GM23338 (cell line): Measurements from ENCODE around the gene HLCS. TPM values are rescaled to one million over a fixed set of nuclear protein-coding genes. Genes with fewer than 3 reads are reported as not detected.
A peak's percentile ranks its signal among the peaks of the same experiment; 100 is the strongest.

Source experiments
- ATAC-seq: fragments of 200-7000 bp; cut with Tn5 transposase; 3 replicates; pipeline ENCODE4 v1.9.1; 2020
- DNase-seq: peaks from one replicate; pipeline ENCODE4 v3.0.0-alpha.2; 2015; ENCODE audit warnings: low spot score
- H2AFZ ChIP-seq: fragments of 200-600 bp; sonication (generic); 2 replicates; pipeline ENCODE4 v1.8.0; 2016; ENCODE audit warnings: antibody characterized with exemption, mild to moderate bottlenecking, moderate library complexity
- H3F3A ChIP-seq: fragments of 200-600 bp; sonication (generic); replicated peaks from 2 replicates; pipeline ENCODE4 v1.8.0; 2017; ENCODE audit warnings: antibody characterized with exemption, mixed run types, low read depth
- H3K27ac ChIP-seq: fragments of 200-600 bp; sonication (generic); 2 replicates; pipeline ENCODE4 v1.6.1; 2016; ENCODE audit warnings: low read depth
- H3K27me3 ChIP-seq: fragments of 200-600 bp; sonication (generic); 2 replicates; pipeline ENCODE4 v1.8.0; 2016; ENCODE audit warnings: mild to moderate bottlenecking, mixed run types, moderate library complexity; ENCODE audit not compliant: insufficient read depth
- H3K36me3 ChIP-seq: fragments of 200-600 bp; sonication (generic); 2 replicates; pipeline ENCODE4 v1.8.0; 2016; ENCODE audit warnings: mild to moderate bottlenecking; ENCODE audit not compliant: insufficient read depth
- H3K4me1 ChIP-seq: fragments of 200-600 bp; sonication (generic); 2 replicates; pipeline ENCODE4 v1.8.0; 2016; ENCODE audit warnings: mild to moderate bottlenecking, moderate library complexity; ENCODE audit not compliant: insufficient read depth
- H3K4me2 ChIP-seq: fragments of 200-600 bp; sonication (generic); 2 replicates; pipeline ENCODE4 v1.7.1; 2017; ENCODE audit warnings: mixed run types
- H3K4me3 ChIP-seq: fragments of 200-600 bp; sonication (generic); 2 replicates; pipeline ENCODE4 v1.6.1; 2016; ENCODE audit warnings: mixed run types
- H3K79me2 ChIP-seq: fragments of 200-600 bp; sonication (generic); replicated peaks from 2 replicates; pipeline ENCODE4 v1.8.0; 2017; ENCODE audit warnings: mild to moderate bottlenecking; ENCODE audit not compliant: insufficient read depth
- H3K9me2 ChIP-seq: fragments of 200-600 bp; sonication (generic); 2 replicates; pipeline ENCODE4 v1.8.0; 2017; ENCODE audit not compliant: insufficient read depth
- H4K20me1 ChIP-seq: fragments of 200-600 bp; sonication (generic); replicated peaks from 2 replicates; pipeline ENCODE4 v1.8.0; 2017; ENCODE audit warnings: mild to moderate bottlenecking; ENCODE audit not compliant: insufficient read depth
- H3K27ac Mint-ChIP-seq: 2 replicates; pipeline ENCODE4 v1.8.0; 2020; ENCODE audit warnings: inconsistent platforms, mild to moderate bottlenecking, moderate library complexity, mixed read lengths
- H3K27me3 Mint-ChIP-seq: 3 replicates; pipeline ENCODE4 v1.8.0; 2022; ENCODE audit warnings: low read depth, mild to moderate bottlenecking, moderate library complexity, mixed read lengths, inconsistent platforms; ENCODE audit not compliant: insufficient read depth, poor library complexity
- H3K36me3 Mint-ChIP-seq: 3 replicates; pipeline ENCODE4 v1.8.0; 2021; ENCODE audit warnings: low read depth, mild to moderate bottlenecking, inconsistent platforms, moderate library complexity, mixed read lengths
- H3K4me1 Mint-ChIP-seq: 3 replicates; pipeline ENCODE4 v1.8.0; 2020; ENCODE audit warnings: mild to moderate bottlenecking, inconsistent platforms, mixed read lengths
- H3K4me3 Mint-ChIP-seq: 3 replicates; pipeline ENCODE4 v1.8.0; 2021; ENCODE audit warnings: moderate library complexity, mild to moderate bottlenecking, inconsistent platforms, mixed read lengths
- H3K9me3 Mint-ChIP-seq: 3 replicates; pipeline ENCODE4 v1.8.0; 2020; ENCODE audit warnings: moderate library complexity, mild to moderate bottlenecking, inconsistent platforms, mixed read lengths
- CREB1 ChIP-seq: fragments of 250-450 bp; sonication (Bioruptor Pico); IDR thresholded peaks from 2 replicates; pipeline ENCODE4 v1.5.0; 2020; ENCODE audit warnings: low read depth, mild to moderate bottlenecking, moderate library complexity
- CTCF ChIP-seq, 2 experiments: fragments of 200-600 bp in 1 of 2; sonication (generic) in 1 of 2; conservative IDR thresholded peaks; 2 replicates each; pipeline versions ENCODE4 v1.5.1 to v1.6.1; 2016 to 2017; ENCODE audit warnings: antibody characterized with exemption in 2 of 2, low read depth in 2 of 2, mild to moderate bottlenecking in 2 of 2, moderate library complexity in 1 of 2
- EZH2 ChIP-seq: fragments of 200-600 bp; sonication (generic); IDR thresholded peaks from one replicate; pipeline ENCODE4 v1.8.0; 2017; ENCODE audit warnings: antibody characterized with exemption, mild to moderate bottlenecking, low read depth; ENCODE audit not compliant: unreplicated experiment
- EZH2phosphoT487 ChIP-seq: fragments of 200-600 bp; sonication (generic); IDR thresholded peaks from one replicate; pipeline ENCODE4 v1.8.1; 2018; ENCODE audit warnings: antibody characterized with exemption; ENCODE audit not compliant: unreplicated experiment
- JUNB ChIP-seq: IDR thresholded peaks from one replicate; pipeline ENCODE4 v1.6.1; 2016; ENCODE audit warnings: antibody characterized with exemption; ENCODE audit not compliant: unreplicated experiment
- NANOG ChIP-seq: IDR thresholded peaks from 2 replicates; pipeline ENCODE4 v1.6.1; 2016; ENCODE audit warnings: antibody characterized with exemption, borderline replicate concordance
- POLR2AphosphoS5 ChIP-seq: IDR thresholded peaks from 2 replicates; pipeline ENCODE4 v1.6.1; 2016; ENCODE audit warnings: antibody characterized with exemption, low read depth
- REST ChIP-seq: IDR thresholded peaks from one replicate; pipeline ENCODE4 v1.6.1; 2018; ENCODE audit warnings: antibody characterized with exemption; ENCODE audit not compliant: unreplicated experiment
- STAT1 ChIP-seq: IDR thresholded peaks from one replicate; pipeline ENCODE4 v1.6.1; 2016; ENCODE audit warnings: antibody characterized with exemption; ENCODE audit not compliant: unreplicated experiment
- ZNF114 ChIP-seq: fragments of 250-450 bp; sonication (Bioruptor Pico); IDR thresholded peaks from 2 replicates; pipeline ENCODE4 v1.5.0; 2020; ENCODE audit warnings: mild to moderate bottlenecking, moderate library complexity
- ZNF331 ChIP-seq: fragments of 250-450 bp; sonication (Bioruptor Pico); IDR thresholded peaks from 2 replicates; pipeline ENCODE4 v1.5.0; 2020; ENCODE audit warnings: low read depth, mild to moderate bottlenecking, moderate library complexity
- ZNF462 ChIP-seq: fragments of 250-450 bp; sonication (Bioruptor Pico); IDR thresholded peaks from 2 replicates; pipeline ENCODE4 v1.5.0; 2020; ENCODE audit warnings: mild to moderate bottlenecking, moderate library complexity
- polyA plus RNA-seq: library from polyadenylated mRNA; unstranded; fragments of >200 nt; fragmentation: Nextera tagmentation; extraction: Ambion mirVana; gene quantifications from 2 replicates; pipeline ENCODE4 v1.2.1, GENCODE V29; 2016
- total RNA-seq: library from RNA; depleted of rRNA; stranded (reverse); fragments of >200 nt; shearing (Covaris generic); gene quantifications from 2 replicates; pipeline ENCODE4 v1.2.3, GENCODE V29; 2014
- TF ChIP-seq, protein P1 (sequence below): IDR thresholded peaks from 2 replicates; pipeline ENCODE4 v1.6.1; 2016; ENCODE audit warnings: antibody characterized with exemption

Gene HLCS
- total and polyA plus RNA-seq, 2 experiments from 2014 or later: 6.1 to 14.7 TPM

DNA sequence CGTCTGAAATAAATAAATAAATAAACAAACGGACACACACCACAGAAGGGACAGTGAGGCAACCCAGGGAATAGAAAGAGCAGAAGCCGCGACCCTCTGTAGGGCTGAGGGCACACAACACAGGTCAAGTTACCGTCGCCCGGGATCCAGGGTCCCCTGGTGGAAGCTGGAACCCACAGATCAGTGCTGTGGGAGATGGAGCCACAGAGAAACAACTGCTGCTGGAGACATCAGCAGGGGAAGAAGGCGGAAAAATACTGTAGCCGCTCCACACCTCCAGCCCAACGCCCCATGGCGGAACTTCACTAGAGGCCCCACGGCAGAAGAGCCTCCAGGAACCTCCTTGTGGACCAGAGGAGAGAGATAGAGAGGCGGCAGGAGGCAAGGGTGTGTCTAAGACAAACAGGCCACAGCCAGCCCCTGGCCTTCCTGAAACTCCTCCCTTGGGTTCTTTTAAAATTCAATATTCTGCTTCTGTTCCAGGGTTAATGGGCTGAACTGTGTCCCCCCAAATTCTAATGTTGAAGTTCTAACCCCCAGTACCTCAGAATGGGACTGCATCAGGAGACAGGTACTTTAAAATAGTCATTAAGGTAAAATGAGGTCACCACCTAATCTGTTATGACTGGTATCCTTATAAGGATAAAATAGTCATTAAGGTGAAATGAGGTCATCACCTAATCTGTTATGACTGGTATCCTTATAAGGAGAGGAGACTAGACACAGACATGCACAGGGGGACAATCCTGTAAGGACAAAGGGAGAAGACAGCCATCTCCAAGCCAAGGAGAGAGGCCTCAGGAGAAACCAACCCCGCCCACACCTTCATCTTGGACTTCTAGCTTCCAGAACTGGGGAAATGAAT is 7.7 kb upstream of the HLCS start:
- H3K9me2 ChIP-seq: no peaks in the 10 kb centered on the region
- Mint-ChIP-seq H3K27ac (no peak overlapping the region), H3K27me3 (peaks cover 5% of the 10 kb centered on the region), H3K36me3 (no peaks in the 10 kb centered on the region), H3K4me1 (peaks cover 12% of the 10 kb centered on the region), H3K4me3 (no peak overlapping the region), H3K9me3 (no peaks in the 10 kb centered on the region)
- TF ChIP-seq EZH2phosphoT487 (no peak), NANOG (no peak), CREB1 (no peak), ZNF331 (no peak), POLR2AphosphoS5 (no peak), JUNB (no peak), STAT1 (no peak), EZH2 (no peak), REST (no peak), ZNF462 (CRISPR knock-in tag) (no peak), ZNF114 (CRISPR knock-in tag) (no peak), CTCF (conservative IDR thresholded peaks at IDR 0.05; ENCODE audit: low read depth in 2 of 2) (no peak)
- TF ChIP-seq, protein P1, sequence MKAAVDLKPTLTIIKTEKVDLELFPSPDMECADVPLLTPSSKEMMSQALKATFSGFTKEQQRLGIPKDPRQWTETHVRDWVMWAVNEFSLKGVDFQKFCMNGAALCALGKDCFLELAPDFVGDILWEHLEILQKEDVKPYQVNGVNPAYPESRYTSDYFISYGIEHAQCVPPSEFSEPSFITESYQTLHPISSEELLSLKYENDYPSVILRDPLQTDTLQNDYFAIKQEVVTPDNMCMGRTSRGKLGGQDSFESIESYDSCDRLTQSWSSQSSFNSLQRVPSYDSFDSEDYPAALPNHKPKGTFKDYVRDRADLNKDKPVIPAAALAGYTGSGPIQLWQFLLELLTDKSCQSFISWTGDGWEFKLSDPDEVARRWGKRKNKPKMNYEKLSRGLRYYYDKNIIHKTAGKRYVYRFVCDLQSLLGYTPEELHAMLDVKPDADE: no peak
- no peaks in the 10 kb centered on the region for H4K20me1 ChIP-seq
- ATAC-seq: peak; percentile 19; the same call in 2 of the 3 replicates
- no peaks in the 10 kb centered on the region for H3F3A ChIP-seq
- H3K27ac ChIP-seq: no peak overlapping the region
- no peaks in the 10 kb centered on the region for H3K36me3 ChIP-seq
- H3K4me1 ChIP-seq: peaks cover 6% of the 10 kb centered on the region; the same call in 1 of the 2 replicates
- no peak for DNase-seq
- no peak overlapping the region for H2AFZ ChIP-seq
- H3K79me2 ChIP-seq: no peaks in the 10 kb centered on the region
- H3K27me3 ChIP-seq: no peaks in the 10 kb centered on the region
- no peak overlapping the region for H3K4me3 ChIP-seq
- no peak overlapping the region for H3K4me2 ChIP-seq
